Glomerular visceral epithelial cell (primary cell): ENCODE results near the gene SGPP2.
A peak's percentile ranks its signal among the peaks of the same experiment; 100 is the strongest.
"Not testable (repeated sequence)": the region's sequence is repeated elsewhere in the genome, so short reads cannot be mapped to it uniquely, and the experiment has no call there.

ENCODE experiments used
- DNase-seq: peaks from one replicate; pipeline ENCODE4 v3.0.0-alpha.2; 2016; ENCODE audit errors: extremely low spot score

SGPP2 gene

DNA sequence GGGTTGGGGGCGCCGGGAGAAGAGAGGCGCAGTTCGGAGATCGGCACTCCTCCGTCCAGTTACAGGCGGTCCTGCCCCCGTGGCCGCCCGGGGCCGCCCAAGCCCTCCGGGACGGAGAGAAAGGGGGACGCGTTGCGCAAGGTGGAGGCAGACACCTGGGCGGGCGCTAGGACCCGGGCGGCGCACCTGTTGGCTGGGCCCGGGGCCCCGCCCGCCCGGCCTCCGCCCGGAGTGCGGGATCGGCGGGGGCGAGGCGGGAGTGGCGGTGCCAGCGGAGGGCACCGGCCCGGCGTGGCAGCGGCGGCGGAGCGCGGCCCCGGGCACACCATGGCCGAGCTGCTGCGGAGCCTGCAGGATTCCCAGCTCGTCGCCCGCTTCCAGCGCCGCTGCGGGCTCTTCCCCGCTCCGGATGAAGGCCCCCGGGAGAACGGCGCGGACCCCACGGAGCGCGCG, at the start of gene SGPP2:
Gene SGPP2 (plus strand): TSS at position 268 of the 453 bp plus-strand sequence. CDS start 60 bp downstream, at position 328.
- DNase-seq: no peak

DNA sequence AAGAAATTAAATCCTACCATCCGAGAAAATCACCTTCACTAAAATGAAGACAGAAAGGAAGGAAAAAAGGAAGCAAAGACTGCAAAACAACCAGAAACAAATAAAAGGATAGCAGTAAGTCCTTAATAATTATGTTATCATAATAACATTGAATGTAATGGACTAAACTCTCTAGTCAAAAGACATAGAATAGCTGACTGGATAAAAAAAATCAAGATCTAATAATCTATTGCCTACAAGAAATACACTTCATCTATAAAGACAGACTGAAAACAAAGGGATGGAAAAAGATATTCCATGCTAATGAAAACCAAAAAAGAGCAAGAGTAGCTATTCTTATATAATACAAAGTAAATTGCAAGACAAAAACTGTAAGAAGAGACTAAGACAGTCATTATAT, 48.5 kb upstream of the SGPP2 start:
- no peak for DNase-seq

- no peak for DNase-seq
Measured at GRCh38 chr2:222380456-222380855, 43.9 kb upstream of the SGPP2 start.

- DNase-seq: no peak
Measured at GRCh38 chr2:222381566-222381965, 42.8 kb upstream of the SGPP2 start.

- no peak for DNase-seq
Measured at GRCh38 chr2:222383255-222383654, 41.1 kb upstream of the SGPP2 start.

DNA sequence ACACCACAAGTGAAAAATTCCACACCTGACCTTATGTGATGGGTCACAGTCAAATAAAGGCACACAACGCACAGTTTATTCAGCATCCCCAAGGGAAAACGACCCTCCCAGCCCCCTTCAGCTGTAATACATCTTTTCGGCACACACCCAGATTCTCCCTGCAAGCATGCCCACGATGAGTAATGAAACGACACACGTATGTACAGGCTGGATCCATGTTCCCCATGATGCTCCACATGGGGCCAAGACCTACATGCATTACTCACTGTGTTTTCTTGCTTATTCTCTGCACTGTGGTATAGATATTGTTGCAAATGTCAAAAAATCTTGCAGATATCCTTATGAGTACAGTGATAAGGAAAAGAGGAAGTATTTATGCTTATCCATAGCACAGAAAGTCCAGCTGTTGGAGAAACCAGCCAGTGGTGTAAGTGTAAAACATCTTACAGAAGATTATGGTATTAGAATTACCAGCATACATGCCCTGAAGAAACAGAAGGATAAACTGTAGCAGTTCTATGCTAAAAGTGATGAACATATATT, 32.5 kb upstream of the SGPP2 start:
- DNase-seq: no peak

- DNase-seq: no peak
Measured at GRCh38 chr2:222393733-222394267, 30.5 kb upstream of the SGPP2 start.

- DNase-seq: no peak
Measured at GRCh38 chr2:222398446-222398885, 25.9 kb upstream of the SGPP2 start.

- no peak for DNase-seq
Measured at GRCh38 chr2:222399038-222399783, 25.1 kb upstream of the SGPP2 start.

GRCh38 chr2:222404151-222404905, 20.0 kb upstream of the SGPP2 start:
- DNase-seq: no peak

DNA sequence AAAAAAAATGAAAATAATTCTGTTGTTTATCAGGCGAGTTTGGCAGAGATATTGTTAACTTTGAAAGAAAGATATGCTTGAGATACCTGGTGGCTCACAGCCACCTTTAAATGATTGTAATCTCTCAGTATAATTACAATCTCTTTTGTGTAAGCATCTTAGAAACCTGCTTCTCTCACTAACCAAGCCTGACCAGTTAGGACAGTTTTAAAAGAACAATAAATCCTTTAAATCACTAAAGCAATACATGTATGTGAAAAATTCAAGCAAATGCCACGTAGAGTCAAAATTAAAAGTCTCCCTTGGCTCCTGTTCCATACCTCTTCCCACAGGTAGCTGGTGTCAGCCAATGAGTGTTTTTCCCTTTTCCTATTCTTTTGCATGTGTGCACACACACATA, 15.7 kb upstream of the SGPP2 start:
- DNase-seq: no peak

DNA sequence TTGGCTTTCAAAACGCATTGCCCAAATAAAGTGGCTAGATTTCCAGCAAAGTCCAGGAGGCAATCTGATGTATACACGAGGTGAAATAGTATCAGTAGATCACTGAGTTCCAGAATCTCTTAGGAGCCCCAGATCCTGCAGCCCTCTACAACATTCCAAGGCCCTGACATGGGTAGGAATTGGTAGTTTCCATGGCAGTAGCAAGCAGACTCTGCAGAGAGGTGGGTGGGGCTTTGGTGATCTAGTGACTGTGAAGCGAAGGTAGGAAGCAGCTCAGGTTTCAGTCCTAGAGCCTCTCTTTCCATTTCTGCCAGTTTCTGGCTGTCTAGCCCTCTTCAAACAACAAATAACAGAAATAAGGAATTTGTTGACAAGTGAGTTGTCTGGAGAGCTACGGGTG, 13.8 kb upstream of the SGPP2 start:
- DNase-seq: no peak

DNA sequence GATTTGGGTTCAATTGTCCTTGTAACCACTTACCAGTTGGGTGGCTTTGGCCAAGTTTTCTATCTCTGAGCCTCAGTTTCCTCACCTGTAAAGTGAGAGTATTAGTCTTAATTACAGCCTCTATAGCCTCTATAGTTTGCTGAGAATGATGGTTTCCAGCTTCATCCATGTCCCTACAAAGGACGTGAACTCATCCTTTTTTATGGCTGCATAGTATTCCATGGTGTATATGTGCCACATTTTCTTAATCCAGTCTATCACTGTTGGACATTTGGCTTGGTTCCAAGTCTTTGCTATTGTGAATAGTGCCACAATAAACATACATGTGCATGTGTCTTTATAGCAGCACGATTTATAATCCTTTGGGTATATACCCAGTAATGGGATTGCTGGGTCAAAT, 12.0 kb upstream of the SGPP2 start:
- not testable (repeated sequence) for DNase-seq

- DNase-seq: no peak
Measured at GRCh38 chr2:222413295-222413911, 10.9 kb upstream of the SGPP2 start.

GRCh38 chr2:222418739-222419138, 5.6 kb upstream of the SGPP2 start:
- DNase-seq: no peak

- no peak for DNase-seq
Measured at GRCh38 chr2:222420508-222420907, 3.8 kb upstream of the SGPP2 start.

DNA sequence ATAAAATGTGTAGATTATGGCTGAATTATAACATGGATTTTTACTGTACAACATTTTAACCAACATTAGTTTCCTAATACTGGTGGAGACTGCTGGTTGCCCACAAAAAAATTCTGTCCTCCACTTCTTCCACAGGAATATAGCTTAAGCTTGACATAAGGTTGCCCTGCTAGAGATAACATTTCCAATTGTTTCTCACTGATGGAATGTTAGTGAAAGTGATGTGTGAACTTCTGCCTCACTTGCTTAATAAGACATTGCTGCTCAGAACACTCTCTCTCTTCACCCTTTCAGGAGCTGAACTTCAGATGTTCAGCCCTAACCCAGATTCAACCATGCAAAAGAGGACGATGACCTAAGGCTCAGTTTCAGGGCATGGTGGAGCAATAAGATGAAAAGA, 2.7 kb upstream of the SGPP2 start:
- DNase-seq: no peak

DNA sequence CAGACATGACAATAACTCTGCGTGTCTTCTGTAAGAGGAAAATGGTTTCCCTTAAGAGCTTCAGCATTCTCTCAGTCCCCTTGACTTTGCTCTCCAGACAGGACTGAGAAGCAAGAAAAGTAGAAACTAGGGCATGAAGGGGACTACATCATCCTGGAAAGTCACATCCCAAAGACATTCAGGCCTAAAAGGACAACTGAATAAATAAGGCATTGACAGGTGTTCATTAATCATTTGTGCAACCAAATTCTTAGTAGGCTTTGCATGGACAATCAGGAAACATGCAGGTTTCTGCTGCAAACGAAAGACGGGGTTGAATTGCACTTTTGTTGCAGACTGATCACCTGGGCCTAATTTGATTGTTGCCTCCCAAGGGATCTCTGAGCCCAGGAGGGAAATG, 1.2 kb upstream of the SGPP2 start:
- DNase-seq: no peak

- DNase-seq: peak; percentile 70
Measured at GRCh38 chr2:222423632-222424275, 589 bp upstream of the SGPP2 start.

DNA sequence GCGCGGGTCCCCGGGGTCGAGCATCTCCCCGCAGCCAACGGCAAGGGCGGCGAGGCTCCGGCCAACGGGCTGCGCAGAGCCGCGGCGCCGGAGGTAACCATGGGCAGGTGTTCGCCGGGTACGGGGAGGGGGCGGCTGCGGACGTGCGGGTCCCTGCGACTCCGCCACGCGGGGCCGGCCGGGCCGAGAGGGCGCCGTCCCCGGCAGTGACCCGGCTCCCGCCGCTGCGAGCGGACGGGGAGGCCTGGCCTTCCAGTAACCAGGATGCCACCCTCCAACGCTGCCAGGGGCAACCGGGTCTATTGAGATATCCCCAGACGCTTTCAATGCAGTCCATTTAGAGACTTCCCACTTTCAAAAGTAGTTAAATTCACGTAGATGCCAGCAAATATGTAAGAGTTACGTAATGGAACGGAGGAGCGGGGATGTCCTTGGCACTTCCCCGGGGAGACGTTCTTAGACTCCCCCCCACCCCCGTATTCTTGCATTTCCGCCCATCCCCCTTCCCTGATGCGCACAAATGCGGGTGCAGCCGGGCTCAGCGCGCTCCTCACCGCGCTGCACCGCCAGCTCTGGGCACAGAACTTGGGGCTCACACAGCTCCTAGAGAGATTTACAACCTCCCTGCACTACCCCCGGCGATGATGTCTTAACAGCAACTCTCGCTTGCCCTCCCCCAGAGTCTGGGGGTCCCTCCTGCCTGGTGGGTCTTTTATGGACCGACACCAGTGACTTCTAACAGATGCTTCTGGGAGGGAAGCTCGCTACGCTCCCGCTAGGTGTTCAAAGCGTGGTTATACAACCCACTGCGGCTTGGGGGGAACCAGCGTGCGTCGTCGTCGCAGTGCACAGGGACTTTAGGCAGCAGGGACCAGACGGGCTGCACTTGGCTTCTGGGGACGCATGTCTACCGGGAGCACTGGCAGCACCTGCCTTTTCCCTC, 657 bp downstream of the SGPP2 start:
- peak; percentile 16 for DNase-seq
